Stimulated activated CD8-positive, alpha-beta memory T cell treated with anti-CD3 and anti-CD28 coated beads, Interleukin-7, amount 100 ng/mL, for 4 hours (primary cell): ENCODE data around the gene NTRK1.

ENCODE experiments used
- DNase-seq, 2 donors: peaks; one replicate each; pipeline ENCODE4 v3.0.0-alpha.2; 2020; ENCODE audit warnings: low read depth in 2 of 2

Gene NTRK1

GRCh38 chr1:156881101-156881500 lies 20.4 kb downstream of the NTRK1 start:
- no peak for DNase-seq

DNA sequence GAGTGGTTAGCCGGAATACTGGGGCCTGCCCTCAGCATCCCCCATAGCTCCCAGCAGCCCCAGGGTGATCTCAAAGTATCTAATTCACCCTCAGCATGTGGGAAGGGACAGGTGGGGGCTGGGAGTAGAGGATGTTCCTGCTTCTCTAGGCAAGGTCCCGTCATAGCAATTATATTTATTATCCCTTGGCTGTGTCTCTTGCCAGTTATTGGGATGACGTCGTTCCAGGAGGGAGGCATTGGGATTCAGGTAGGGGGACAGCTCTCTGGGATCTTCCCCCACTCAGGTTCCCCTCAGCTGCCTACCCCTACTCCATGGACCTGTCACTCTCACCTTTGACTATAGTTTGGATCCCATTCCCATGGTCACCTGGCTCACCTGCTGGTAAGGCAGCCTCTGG lies 21.0 kb downstream of the NTRK1 start:
- no peak for DNase-seq

GRCh38 chr1:156882543-156882942 lies 21.9 kb downstream of the NTRK1 start:
- DNase-seq: no peak

DNA sequence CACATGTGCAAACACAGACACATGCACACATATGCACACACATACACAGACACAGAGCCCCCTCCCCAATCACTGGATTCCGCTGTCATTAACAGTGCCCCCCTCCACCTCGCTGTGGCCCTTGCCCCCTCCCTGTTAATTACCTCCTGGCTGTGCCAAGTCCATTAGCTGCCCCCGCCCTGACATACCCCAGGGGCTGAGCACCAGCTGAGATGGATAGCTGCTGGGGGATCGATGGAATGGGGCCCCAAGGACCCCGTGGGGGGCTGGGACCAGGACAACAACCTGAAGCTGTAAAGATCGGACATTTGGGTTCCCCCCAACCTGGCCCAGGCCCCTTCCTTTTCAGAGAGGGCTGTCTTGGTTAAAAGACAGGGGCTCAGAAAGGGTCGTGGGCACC lies 23.3 kb downstream of the NTRK1 start:
- DNase-seq: no peak

DNA sequence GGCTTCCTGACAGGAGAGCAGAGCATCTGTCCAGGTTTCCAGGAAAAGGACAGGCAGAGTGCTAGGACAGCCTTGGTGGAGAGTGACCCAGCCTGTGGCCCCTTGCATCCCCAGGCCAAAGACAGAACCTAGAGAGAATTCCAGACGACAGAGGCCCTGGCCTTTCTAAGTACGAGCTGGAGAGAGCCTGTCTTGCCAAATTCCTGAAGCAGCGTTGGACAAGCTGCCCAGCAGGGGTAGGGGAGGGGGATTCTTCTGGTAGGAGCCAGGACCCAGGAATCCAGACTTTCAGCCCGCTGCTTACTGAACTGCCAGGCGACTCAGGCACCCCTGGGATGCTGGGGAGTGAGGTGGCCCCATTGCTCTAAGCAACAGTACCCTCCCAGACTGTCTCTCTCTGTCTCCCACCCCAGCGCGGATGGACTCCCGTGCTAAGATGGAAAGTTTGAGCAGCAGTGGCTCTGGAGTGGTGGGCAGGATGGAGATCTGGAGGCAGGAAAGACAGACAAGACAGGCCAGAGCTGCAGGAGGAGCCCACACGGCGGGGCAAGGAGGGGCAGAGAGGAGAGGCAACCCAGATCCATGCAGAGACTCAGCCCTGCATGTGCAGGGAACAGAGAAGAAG lies 24.0 kb downstream of the NTRK1 start:
- no peak for DNase-seq

DNA sequence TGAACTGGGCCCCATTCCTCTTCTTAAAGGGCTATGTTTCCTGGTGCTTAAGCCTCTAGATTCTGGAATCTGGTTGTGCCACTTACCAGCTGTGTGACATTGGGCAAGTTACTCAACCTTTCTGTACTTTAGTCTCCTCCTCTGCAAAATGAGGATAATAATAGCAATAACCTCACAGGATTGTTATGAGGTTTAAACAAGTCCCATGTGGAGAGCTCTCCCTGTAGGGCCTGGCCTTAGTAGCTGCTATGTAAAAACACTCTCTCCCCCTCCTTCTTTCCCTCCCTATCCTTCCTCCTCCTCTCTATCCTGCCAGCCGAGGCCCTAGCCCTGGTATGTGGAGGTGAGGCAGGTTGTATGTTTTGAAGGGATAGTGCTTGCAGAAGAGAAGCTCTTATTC lies 24.6 kb downstream of the NTRK1 start:
- no peak for DNase-seq

DNA sequence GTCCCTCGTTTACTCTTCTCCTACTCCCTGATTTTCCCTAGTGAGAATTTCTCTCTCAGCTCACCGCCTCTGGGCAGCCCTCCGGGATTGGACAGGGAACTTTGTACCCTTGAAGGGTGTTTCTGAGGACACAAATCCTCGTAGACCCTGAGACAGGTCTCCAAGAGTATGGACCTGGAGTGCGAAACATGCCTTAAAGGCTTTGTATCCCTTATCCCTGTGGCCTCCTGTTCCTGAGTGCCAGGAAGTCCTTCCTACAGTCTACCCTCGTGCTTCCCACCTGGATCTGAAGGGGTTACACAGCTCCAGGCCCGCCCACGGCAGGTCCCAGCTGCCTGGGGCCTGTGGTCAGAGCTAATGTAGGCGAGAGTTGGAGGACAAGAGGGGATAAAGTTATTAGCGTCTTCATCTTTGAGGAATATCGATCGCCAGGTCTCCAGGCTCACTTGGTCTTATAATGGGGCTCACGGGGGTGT lies 25.3 kb downstream of the NTRK1 start:
- no peak for DNase-seq

GRCh38 chr1:156886583-156887281 lies 26.1 kb downstream of the NTRK1 start:
- DNase-seq: no peak

DNA sequence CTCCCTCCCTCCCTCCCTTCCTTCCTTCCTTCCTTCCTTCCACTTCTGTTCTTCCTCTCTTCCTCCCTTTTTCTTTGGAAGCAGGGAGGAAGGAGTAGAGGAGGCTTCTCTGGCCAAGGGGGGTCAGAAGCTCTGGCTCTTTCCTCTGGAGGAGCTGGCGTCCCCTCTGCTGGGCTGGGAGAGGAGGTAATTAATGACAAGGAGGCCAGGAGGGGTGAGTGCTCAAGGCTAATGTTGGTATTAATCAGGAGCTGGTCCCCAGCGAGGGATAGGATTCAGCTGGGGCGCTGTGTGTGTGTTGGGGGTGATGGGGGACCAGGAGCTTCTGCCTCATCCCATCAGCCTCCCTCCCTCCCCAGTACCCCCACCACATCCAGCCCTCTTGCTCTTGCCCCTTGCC lies 26.7 kb downstream of the NTRK1 start:
- no peak for DNase-seq

- DNase-seq: no peak
Observed at GRCh38 chr1:156887734-156888133, 27.1 kb downstream of the NTRK1 start.

DNA sequence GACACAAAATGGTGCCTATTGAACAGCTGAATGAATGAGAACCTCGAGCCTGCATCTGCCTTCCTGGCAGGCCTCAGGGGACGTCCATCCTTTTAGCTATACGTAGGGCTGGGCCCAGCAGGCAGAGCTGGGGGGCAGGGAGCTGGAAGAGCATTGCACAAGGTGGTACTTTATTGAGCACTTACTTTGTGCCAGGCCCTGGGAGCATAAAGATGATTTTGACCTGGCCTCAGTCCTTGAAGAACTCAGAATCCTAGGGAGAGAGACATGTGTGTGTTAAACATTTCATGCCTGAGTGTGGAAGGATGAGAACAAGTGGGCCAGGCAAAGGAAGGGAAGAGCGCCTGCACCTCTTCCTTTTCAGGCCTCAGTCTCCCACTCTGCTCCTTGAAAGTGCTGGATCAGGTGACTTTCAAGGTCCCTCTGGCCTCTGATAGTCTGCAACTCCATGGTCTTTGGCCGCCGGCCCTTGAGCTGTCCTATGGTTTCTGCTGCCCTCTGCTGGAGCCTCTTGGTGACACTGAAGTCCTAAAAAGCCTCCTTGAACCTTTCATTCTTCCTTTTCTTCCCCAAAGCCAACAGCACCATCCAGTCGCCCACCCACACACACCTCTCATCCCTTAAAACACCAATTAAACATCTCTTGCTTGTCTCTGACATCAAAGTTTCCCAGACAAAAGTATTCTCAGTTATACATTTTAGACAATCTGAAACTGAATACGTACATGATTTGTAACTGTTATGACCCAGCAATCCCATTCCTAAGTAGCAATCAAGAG lies 29.3 kb downstream of the NTRK1 start:
- peak; percentile 27 for DNase-seq

- DNase-seq: peak; percentile 78 to 81
Observed at GRCh38 chr1:156892190-156893047, 31.8 kb downstream of the NTRK1 start.

DNA sequence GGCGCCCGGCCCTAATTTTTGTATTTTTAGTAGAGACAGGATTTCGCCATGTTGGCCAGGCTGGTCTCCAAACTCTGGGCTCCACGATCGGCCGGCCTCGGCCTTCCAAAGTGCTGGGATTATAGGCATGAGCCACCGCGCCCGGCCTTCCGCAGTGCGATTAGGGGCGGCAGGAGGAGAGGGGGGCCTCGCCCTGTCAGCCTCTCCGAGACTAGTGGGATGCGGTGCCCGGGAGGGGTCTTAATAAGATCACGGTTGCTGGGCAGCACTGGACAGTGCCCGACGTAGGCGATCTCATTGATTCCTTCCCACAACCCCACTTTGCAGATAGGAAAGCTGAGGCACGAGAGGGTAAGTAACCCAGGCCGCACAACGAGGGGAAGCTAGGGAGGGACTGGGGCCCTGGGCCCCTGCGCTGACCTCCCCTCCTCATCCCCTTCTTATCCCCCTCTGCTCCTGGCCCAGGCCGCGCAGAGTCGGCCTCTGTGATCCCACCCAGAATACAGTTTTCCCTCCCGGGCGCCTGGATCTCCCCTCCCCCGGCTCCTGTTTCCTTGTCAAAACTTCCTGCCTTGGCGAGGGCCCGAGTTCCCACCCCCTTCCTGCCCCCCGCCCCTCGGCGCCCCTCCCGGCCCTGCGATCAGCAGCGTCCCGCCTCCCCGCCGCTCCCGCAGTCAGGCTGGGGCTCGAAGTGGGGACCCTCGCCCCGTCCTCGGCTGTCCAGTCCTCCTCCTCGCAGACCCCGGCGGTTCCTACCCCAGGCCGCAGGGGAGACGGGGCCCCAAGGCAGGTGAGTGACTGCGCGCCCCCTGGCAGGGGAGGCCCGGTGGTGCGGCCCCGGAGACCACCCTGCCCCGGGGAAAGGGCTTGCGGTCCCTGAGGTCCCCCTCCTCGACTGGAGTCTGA lies 32.6 kb downstream of the NTRK1 start, which contains the start of gene PEAR1:
TSS of gene PEAR1 (plus strand) at position 671 of the 906 bp plus-strand sequence. CDS start 10,209 bp downstream, outside the sequence.
- DNase-seq: no peak

GRCh38 chr1:156894001-156894400 lies 33.3 kb downstream of the NTRK1 start:
- no peak for DNase-seq

- DNase-seq: no peak
Observed at GRCh38 chr1:156894711-156895454, 34.2 kb downstream of the NTRK1 start.

DNA sequence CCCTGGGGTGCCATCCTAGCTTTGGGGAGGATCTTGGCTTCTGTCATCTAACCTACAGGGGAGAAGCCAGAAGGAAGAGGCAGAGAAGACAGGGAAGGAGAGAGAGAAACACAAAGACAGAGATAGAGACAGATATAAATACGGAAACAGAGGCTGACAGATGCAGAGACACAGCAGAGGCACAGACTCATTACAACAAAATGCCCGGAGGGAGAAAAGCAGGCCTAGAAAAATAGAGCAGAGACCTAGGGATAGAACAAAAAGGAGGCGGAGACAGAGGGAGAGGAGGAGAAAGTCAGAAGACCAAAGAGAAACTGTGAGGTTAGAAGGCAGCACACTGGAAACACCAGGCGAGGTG lies 34.8 kb downstream of the NTRK1 start:
- DNase-seq: no peak

DNA sequence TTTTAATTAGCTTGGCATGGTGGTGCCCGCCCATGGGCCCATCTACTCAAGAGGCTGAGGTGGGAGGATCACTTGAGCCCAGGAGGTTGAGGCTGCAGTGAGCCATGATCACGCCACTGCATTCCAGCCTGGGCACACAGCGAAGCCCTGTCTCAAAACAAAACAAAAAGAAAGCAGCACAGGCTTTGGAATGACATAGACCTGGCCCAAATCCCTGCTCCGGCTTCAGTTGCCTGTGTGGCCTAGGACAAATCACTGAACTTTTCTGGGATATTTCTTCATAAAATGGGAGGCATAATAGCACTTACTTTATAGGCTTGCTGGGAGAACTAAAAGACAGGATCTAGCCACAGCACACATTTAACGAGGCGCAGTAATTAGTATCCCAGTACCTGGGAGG lies 35.3 kb downstream of the NTRK1 start:
- DNase-seq: no peak

DNA sequence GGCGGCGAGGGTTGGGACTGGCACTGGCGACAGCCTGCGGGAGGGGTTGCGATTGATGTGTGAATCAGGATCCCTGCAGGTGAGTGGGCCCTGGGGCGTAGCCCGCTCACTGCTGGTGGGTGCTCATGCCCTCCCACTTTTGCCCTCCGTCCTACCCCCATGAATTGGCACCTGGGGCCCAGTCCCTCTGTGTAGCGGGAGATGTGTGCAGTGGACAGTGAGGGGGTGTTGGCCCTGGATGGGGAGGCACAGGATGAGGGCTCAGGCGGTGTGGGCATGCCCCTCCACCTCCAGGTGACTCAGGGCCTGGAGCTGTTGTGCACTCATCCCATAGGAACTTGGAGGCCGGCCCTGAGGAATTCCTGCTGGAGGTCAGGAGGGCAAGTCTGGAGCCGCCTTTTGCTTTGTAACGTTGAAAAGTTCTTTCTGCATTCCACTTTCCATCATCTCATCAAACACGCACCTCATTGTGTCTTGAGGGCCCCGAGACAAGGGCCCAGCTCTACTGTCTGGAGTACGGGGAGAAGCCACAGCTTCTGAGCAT lies 35.9 kb downstream of the NTRK1 start:
- no peak for DNase-seq

DNA sequence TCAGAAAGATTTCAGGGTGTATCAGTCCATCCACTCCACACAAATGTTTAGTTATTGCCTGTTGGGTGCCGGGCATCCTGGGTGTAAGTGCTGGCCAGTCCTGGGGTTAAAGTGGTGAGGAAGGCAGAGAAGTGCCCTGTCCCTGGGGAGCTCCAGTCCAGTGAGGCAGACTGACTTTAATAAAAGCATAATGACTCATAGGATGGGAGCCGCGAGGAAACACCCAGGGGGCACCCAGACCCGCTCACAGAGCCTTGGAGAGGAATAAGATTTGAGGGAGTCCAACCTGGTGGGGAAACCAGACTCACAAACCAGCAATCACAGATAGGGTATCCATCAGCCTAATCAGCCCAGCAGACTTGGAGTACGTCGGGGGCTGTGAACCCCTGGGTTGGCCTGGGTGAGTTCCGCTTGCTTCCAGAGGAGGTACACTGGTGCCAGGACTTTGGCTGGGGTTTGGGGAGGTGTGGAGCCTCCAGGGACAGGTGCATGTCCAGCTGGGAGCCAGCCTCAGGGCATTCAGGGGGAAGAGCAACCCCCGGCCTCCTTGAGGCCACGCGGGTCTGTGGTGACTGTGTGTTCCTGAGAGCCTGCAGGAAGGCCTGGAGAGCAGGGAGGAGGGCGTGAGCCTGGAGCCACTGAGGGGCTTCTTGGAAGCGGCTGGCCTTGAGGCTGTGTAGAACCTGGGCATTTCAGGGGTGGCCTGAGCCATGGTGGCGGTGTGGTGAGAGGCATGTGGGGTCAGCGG lies 36.6 kb downstream of the NTRK1 start:
- DNase-seq: no peak
